ELF-1 (cell line): Measurements from ENCODE around the gene OSBPL10.

Experiments used
- DNase-seq: peaks from one replicate; pipeline ENCODE4 v3.0.0-alpha.2; 2016; ENCODE audit warnings: low read depth, low spot score

OSBPL10 gene

DNA sequence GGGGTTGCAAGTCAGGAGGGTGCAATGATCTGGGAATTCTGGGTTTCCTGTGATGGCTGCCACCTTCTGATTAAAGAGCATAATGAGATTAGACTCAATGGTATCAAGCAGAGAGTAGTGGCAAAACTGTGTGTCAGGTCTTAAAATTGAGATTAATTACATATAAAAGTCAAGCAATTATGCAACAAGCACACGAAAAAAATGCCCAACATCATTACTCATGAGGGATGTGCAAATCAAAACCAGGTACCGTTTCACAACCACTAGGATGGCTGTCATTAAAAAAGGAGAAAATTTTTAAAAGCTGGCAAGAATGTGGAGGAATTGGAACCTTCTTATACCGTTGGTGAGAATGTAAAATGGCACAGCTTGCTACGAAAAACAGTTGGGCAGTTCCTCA lies 205.0 kb downstream of the OSBPL10 start:
- no peak for DNase-seq

DNA sequence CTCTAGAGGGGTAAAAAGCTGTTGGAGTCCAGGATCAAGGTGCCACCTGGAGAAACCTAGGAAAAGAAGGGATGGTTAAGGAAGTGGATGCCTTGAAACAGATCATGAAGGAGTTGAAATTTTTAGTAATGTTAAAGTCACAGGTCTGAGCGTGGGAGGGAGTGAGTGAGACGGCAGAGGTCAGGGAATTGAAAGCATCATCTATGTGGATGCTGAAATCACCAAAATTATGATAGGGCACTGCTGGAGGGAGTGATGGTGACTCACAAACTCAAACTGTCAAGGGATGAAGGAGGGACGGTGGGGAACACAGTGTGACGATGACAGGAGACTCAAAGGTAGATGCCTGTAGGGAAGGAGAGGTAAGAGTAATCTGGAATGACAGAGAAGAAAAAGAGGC lies 205.7 kb downstream of the OSBPL10 start:
- no peak for DNase-seq

DNA sequence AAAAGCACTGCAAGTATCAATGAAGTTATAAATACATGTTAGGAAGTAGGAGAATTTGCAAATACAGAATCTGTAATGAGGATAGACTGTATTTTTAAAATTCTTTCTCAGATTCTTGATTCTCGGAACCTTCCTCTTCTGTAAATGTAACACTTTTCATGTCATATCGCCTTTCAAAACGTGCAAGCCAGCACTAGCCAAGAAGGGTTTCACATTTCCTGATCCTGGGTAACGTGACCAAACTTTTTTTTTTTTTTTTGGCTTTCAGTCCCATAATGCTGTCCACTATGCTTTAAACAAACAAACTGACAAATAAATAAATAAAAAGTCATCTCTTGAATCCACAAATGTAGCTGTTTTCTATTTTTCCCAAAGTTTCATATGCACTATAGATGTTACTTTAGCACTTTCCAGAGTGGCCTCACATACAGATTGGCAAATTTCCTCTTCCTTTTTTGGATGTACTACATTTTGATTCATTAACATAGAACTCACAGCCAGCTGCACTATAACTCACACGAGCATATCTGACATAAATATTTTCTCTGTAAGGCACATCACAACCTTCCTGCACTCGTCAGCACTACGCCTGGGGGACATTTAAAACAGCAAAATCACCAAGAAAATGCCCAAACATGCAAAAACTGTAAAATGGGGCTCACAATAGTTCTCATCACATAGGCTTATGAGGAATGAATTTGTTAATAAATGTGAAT lies 208.1 kb downstream of the OSBPL10 start:
- DNase-seq: no peak

DNA sequence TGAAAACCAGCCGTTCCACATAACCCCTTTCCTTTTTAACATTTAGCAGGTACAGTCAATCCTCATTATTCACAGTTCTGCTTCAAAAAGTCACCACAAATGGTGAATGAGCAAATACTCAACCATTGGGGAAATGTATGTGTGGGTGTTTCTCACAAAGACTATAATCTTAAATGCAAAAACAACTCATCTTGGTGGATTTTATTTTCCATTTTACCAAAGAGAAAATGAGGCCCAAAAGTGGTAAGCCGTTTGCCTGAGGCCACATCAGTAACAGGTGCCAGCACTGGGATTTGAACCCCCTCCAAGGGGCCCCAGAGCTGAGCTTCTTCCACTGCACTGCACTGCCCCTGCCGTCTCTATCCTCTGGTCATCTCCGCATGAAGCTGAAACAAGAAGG lies 208.8 kb downstream of the OSBPL10 start:
- no peak for DNase-seq

DNA sequence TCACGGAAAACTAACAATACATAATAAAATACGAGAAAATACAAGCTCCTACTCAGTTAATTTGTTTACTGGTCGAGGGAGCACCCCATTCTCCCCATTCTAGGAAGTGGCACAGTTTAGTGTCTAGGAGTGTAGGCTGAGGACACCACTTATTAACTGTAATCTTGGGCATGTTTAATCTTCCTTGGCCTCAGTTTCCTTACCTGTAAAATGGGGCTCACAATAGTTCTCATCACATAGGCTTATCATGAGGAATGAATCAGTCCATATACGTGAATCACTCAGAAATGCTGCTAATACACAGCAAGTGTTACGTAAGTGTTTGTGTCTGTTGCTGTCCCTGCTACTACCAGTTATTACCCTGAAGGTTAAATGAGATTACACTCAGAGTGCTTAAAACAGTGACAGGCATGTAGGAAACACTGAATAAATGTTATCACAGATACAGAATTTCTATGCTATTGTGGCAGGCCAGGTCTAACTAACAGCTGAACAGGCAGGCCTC lies 210.2 kb downstream of the OSBPL10 start:
- DNase-seq: no peak

DNA sequence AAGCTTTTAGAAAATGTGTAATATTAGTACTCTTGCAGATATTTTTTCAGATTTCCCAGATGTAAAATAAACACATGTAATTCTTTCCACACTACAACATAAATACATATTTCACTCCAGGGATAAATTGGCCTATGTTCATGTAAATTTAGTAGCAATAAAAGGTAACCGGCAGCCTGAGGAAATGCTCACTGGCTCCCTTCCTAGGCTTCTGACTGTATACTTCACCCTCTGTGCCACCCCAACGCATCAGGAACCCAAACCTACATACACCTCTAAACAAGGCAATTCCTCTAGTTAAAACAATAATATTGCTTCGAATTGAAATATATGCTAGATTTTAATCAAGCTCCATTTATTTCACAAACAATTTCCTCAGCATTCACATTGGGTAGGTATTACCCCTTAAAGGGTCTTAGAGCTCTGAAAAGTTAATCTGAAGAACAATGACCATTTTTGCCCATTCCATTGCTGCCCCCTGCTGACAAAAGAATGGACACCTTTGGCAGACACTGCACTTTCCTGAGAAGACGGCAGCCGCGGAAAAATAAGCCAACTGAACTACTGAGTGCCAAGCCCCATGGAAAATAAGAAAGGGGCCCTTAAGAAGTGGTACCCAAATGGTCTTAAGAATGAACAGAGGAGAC lies 212.5 kb downstream of the OSBPL10 start:
- DNase-seq: peak; percentile 68

DNA sequence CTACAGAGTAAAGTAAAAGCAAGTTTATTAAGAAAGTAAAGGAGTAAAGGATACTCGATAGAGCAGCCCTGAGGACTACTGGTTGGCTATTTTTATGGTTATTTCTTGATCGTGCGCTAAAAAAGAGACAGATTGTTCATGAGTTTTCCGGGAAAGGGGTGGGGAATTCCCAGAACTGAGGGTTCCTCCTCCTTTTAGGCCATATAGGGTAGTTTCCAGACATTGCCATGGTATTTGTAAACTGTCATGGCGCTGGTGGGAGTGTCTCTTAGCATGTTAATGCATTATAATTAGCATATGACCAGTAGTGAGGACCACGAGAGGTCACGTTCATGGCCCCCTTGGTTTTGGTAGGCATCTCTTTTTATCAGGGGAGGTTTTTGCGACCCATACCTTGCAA lies 213.1 kb downstream of the OSBPL10 start:
- no peak for DNase-seq

DNA sequence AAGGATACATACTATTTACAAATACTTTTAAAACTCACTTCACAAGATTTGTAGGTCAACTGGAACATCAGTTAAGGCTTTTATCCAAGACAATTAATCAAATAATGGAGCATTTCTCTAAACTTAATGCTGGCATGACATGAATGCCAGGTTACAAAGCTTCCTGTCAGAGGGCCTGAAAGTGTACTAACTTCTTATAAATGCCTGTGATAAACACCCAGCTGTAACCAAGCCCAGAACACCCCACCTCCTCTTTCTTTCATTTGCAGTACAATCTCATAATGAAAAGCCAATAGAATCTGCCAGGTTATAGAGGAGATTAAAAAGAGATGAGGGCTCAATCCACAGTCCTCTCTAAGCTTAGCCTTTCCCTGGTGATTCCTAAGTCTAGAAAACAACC lies 214.4 kb downstream of the OSBPL10 start:
- no peak for DNase-seq

DNA sequence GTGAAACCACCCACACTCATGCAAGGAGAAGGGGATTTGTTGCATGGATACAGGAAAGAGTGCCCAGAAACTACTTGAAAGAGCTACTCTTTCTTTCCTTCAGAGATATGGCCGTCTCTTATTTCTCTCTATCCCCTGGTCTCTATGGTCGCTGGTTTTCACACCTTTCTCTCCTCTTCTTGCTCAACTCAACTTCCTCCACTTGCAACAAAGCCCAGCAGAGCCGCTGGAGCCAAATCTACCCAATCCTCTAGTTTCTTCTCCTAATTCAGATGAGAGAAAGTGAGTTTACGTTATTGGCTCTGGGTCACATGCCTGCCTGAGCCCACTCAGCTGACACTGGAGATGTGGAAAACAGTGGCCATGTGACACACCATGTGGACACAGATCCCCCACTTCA lies 215.2 kb downstream of the OSBPL10 start:
- DNase-seq: no peak

DNA sequence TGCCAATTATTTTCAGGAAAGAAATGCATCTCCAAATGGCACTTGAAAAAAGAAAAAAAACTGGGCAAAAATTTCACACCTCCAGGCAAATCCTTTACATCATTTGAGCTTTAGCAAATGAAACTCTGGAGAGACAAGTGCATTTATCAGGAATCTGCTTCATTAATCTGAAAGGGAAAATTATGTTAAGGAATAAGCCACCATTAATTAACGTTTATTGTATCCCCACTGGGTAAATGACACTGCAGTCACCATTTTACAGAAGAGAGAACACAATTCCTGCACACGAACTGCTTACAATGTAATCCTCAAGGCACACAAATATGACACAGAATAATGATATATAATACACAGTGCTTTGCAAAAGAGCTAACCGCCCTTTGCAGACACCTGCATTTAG lies 217.3 kb downstream of the OSBPL10 start:
- DNase-seq: no peak

DNA sequence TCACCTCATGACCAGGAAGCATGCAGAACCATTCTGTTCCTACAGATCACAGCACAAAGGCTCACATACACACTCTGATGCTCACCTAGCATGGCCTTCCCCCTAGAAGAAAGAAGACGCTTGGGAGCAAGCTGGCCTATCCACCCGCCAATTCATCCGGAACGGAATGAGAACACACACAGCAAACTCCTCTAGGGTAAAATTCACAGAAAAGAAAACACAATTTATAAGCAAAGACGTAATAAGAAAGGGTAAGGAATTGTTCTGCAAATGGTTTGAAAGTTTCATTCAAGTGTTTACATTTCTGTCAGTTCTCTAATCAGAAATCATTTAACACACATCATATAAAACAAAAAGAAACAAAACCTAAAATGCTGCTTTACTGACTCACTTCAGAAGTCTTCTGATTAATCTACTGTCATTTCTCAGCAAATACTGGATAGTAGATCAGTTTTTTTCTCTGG lies 218.1 kb downstream of the OSBPL10 start:
- DNase-seq: no peak

DNA sequence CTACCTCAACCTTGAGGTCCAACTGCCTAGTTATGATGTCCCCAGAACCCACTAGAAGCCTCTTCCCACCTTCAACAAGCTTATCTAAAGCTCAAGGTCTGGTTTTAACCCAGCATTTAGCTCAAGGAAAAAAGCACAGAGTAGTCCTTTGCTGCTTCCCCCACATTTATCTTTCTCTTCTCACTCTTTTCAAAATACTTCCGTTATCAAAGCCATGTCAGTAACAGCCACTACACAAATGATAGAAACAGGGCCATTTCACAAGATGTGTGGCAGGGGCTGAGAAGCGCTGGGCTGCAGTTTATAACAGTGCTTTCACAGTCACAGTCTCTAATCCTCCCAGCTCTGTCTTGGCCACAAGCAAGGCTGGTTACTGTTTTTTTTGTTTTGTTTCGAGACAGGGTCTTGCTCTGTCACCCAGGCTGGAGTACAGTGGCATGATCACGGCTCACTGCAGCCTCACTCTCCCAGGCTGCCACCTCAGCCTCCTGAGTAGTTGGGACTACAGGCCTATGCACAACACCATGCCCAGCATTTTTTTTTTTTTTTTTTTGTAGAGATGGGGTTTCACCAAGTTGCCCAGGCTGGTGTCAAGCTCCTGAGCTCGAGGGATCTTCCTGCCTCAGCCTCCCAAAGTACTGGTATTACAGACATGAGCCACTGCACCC lies 218.8 kb downstream of the OSBPL10 start:
- DNase-seq: no peak

DNA sequence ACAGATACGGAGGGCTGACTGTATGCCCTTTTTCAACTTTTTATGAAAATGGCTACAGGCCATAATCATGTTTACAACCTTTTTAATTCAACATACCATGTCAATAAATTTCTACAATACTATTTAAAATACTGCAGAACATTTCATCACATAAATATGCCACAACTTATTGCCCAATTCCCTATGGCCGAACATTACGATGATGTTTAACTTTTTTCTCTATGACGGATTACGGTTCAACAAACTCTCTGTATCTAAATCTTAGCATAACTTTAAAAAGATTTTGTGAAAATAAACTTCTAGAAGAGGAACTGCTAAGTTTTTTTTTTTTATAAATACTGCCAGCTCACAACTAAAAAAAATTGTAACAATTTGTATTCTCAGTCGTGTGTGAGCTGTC lies 220.4 kb downstream of the OSBPL10 start:
- no peak for DNase-seq

DNA sequence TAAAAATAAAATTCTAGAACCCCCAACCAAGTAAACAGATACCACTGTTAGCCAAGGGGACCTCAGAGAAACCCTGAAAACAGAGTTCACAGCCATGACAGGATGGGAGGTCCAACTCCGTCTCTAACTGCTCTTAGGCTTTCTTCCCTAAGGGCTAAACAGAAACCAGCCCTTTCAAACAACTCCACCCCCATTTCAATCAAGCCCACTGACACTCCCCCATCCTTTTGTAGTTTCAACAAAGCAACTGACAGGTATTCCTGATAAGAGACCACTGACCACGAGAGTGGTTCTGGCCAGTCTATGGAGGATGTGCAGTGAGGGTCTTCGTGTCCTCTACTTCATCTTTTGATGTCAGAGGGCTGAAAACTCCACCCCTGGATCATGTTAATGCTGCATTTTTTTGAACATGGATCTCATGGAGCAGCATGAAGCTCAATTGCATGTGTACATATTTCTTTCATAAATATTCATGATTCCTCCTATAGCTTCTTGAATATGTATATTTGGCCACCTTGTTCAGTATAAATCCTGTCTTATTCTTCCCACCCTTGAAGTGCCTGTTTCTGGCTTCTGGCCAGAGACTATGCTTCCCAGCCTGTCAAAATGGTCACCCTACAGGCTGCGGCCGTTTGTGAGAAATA lies 222.6 kb downstream of the OSBPL10 start:
- DNase-seq: peak; percentile 84

DNA sequence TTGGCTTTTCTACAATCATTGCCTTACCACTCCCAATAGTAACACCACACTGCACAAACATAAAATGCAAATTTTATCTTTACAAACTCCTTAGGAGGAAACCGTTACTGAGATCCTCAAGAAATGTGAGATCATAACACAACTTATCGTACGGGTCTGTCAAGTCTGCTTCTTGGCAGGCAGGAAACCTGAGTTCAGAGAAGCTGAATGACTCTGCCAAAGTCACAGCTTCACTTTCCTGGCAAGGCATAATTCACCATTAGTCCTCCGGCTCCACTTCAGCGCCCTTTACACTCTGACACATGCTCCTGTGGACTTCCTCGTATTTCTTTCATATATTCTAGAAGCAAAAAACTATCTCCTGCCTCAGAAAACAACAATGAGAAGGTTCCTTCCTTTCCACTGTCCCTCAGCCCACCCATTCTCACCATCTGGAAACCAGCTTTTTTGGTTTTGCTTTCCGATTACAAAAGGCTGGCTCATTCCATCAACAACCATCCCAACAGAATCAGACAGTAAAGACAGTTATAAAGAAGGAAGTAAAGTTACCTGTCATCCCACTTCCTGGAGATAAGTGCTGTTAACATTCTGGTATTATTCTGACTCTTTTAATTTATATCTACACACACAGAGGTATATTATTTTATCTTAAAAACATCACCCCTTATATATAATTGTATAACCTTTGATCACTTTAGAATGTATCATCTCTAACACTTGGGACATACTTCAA lies 225.0 kb downstream of the OSBPL10 start:
- no peak for DNase-seq

DNA sequence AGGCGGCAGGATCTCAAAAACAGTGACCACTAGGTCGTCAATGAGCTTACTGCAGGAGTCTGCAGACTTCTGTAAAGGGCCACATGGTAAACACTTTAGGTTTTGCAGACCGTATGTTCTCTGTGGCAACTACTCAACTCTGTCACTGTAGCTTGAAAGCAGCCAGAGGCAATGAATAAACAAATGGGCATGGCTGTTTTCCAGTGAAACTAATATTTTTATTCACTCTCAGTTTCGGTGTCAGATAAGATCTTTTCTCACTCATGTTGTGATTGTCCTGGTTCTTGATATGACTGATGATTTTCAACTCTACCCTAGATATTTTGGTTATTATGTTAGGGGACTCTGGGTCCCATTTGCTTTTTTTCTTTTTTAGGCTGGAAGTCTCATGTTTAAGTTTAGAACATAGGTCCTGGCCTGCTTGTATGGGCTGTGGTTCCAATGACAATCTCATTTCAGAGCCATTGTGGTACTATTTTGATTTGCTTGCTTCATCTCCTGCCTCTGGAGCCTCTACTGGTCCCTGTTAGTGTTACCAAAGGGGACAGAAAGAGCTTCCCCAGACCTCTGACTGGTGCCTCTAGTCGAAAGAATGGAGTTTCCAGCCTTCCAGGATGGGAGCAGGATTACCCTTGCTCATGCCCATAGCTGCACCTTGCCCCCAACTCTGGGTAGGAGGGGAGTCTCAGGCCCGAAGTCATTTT lies 226.3 kb downstream of the OSBPL10 start:
- DNase-seq: no peak

DNA sequence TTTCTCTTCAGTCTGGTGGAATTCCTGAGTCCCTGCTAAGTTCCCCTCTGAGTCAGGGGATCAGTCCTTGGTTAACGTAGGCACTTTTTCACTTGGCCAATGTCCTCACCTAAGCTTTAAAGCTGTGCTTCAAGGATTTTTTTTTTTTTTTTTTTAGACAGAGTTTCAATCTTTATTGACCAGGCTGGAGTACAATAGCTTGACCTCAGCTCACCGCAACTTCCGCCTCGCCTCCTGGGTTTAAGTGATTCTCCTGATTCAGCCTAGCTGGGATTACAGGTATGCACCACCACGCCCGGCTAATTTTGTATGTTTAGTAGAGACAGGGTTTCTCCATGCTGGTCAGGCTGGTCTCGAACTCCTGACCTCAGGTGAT lies 228.0 kb downstream of the OSBPL10 start:
- no peak for DNase-seq

DNA sequence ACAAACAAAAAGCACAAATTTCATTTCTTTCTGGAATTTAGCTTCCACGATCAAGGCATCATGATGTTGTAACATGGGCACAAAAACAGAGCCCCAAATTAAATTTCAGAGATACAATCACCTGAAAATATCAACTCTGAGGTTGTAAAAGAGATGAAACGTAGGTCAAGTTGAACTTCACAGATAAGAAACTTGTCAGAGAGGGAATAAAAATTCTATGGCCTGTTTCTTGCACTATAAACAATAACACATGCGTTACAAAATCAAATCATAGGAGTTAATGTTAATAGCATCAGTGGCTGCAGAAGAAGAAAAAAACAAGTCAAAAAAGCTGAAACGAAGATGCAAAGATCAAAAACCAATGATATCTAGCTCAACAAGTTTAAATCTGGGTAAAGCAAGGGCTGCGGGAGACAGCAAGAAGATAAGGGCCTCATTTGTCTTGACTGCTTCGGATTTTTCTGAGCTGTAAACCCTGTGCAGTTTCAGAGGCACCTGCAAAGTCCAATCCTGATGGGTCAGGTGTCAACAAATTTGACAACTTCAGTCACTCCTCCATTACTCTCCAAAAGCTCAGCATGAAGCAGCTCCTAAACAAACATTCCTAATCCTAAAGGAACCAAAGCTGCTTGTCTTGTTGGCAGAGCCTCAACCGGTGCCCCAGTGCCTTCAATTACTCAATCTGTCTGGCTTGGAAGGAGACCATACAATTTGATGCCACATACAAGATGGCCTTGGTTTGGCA lies 228.6 kb downstream of the OSBPL10 start:
- no peak for DNase-seq

DNA sequence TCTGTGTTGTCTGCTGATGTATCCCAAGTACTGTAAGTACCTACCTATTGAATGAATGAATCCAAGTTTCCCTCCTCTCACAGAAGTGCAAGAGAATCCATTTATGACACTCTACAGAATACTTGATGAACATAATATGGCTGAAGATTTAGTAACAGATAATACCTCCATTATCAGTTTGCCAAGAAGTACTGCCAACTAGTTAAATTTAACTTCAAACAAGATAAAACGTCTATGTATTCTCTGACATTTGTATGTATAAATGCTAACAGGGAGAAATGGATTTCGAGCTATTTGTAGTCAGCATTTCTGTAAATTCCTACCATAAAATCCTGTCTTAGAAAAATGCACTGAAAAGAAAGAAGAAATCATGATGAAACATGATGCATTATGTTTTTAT lies 230.7 kb downstream of the OSBPL10 start:
- no peak for DNase-seq

DNA sequence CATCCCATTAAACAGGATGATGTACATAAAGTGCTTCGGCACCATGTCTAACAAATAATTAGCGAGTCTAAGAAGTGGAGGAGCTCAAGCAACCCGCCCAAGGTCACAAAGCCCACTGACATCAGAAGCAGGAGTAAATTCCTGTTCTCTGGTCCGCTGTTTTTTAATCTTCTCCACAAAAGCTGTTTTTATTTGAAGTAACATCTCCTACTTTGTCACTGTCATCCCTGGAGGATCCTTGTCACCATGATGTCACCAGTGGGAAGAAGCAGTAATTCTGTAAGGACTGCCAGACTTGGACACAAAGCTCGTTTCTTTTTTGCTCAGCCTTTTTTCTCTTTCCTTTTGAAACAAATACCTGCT lies 232.1 kb downstream of the OSBPL10 start:
- no peak for DNase-seq
